DOHH2 (cell line): ENCODE measurements around the gene ABTB2.

Experiments used
- EZH2phosphoT487 ChIP-seq: fragments of 200-600 bp; sonication (generic); IDR thresholded peaks from 2 replicates; pipeline ENCODE4 v1.6.1; 2017; ENCODE audit warnings: borderline replicate concordance, mild to moderate bottlenecking, antibody characterized with exemption, low read length, moderate library complexity, mixed read lengths
- TF ChIP-seq, protein P1 (sequence below): fragments of 200-600 bp; sonication (generic); IDR thresholded peaks from one replicate; pipeline ENCODE4 v1.5.1; 2014; ENCODE audit warnings: antibody characterized with exemption, mild to moderate bottlenecking, low read depth, low read length; ENCODE audit not compliant: poor library complexity, severe bottlenecking

DNA sequence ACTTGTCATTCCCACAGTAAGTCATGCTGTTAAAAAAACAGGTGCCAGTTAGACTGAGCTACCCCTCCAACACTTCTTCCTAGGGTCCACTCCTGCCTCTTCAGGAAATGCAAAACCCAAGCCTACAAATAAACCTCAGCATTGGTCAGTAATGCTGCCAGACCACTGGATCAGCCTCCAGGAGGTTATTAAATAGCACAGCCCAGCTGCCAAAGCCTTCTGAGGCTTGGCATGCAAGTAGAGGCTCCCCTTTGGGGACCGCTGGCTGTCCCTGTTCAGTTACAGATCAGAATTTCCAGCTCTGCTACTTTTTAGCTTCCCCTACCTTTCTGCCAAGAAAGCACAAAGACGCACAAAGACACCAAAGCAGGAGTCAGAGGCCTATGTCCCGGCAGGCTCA, 33.3 kb downstream of the ABTB2 start:
- TF ChIP-seq, protein P1, sequence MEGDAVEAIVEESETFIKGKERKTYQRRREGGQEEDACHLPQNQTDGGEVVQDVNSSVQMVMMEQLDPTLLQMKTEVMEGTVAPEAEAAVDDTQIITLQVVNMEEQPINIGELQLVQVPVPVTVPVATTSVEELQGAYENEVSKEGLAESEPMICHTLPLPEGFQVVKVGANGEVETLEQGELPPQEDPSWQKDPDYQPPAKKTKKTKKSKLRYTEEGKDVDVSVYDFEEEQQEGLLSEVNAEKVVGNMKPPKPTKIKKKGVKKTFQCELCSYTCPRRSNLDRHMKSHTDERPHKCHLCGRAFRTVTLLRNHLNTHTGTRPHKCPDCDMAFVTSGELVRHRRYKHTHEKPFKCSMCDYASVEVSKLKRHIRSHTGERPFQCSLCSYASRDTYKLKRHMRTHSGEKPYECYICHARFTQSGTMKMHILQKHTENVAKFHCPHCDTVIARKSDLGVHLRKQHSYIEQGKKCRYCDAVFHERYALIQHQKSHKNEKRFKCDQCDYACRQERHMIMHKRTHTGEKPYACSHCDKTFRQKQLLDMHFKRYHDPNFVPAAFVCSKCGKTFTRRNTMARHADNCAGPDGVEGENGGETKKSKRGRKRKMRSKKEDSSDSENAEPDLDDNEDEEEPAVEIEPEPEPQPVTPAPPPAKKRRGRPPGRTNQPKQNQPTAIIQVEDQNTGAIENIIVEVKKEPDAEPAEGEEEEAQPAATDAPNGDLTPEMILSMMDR, result no peak
- TF ChIP-seq EZH2phosphoT487, result no peak
